Measurements from ENCODE around the gene POTEJ. TPM values are rescaled to one million over a fixed set of nuclear protein-coding genes. Genes with fewer than 3 reads are reported as not detected.

Gene POTEJ
- not detected in 2 replicates for total RNA-seq

DNA sequence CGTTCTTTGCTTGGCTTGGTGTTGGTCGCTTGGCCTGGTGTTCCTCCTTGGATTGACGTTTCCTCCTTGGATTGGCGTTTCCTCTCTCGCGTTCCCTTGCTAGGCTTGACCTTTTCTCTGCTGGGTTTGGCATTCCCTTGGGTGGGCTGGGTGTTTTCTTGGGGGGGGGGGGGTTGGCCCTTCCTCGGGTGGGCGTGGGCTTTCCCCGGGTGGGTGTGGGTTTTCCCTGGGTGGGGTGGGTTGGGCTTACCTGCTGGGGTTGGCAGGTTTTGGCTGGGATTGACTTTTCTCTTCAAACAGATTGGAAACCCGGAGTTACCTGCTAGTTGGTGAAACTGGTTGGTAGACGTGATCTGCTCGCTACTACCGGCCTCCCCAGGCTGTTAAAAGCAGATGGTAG lies at the start of gene POTEJ:
TSS of gene POTEJ (plus strand) at position 301 of the 400 bp plus-strand sequence. CDS start at position 394, 93 bp downstream.

DNA sequence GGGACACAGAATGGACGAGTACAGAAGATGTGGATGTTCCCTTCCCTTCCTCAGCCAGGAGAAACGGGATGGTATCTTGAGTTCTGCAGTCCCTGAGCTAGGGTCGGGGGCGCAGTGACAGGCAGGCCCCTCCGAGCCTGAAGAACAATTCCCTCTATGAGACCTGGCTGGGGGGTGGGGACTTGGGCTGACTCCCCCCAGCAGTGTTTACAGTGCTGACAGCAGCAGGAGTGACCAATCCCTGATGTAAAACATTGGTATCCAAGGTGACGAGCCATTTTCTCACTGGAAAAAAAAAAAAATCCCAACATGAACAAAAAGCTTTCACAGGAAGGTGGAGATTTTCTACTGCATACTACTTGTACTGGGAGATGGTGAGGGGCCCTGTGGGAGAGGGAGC lies 11.8 kb upstream of the POTEJ start, which contains the start of gene CFC1:
TSS of gene CFC1 (minus strand) at position 183 of the 400 bp plus-strand sequence. CDS start 288 bp downstream, outside the sequence.

Small RNA genes within 50 kb of the gene (small RNA-seq; reads per million reads assigned to genes)
- gene RF00017 (not detected), gene RNU6-848P (not detected)

Other genes with a start within 250 kb of the POTEJ start
- not detected in 2 replicates for gene POTEI, start 102.1 kb upstream of the POTEJ start, total RNA-seq
- gene CFC1B, start 90.2 kb upstream of the POTEJ start, total RNA-seq: not detected in 2 replicates
- gene CFC1, start 11.9 kb upstream of the POTEJ start, total RNA-seq: not detected in 2 replicates
- gene GPR148, start 117.6 kb downstream of the POTEJ start, total RNA-seq: not detected in 2 replicates
- not detected in 2 replicates for gene AMER3, start 144.1 kb downstream of the POTEJ start, total RNA-seq
- 0.98 and 2.9 TPM in 2 replicates for gene ARHGEF4, start 225.5 kb downstream of the POTEJ start, total RNA-seq

All from subcutaneous preadipocyte (primary cell).